Activated effector memory CD4-positive, alpha-beta T cell treated with Interleukin-2 at 50 U/mL for 16 hours (primary cell): Measurements from ENCODE around the gene BANF2.

Source experiments
- DNase-seq: peaks from one replicate; pipeline ENCODE4 v3.0.0-alpha.2; 2020

Gene BANF2

GRCh38 chr20:17710379-17711266, 10.9 kb downstream of the BANF2 start:
- DNase-seq = no peak

GRCh38 chr20:17711267-17711627, 11.5 kb downstream of the BANF2 start:
- DNase-seq = no peak

GRCh38 chr20:17712201-17712600, 12.4 kb downstream of the BANF2 start:
- DNase-seq = no peak

- no peak for DNase-seq
Measured at GRCh38 chr20:17712708-17713107, 12.9 kb downstream of the BANF2 start.

- DNase-seq = no peak
Measured at GRCh38 chr20:17714597-17714996, 14.8 kb downstream of the BANF2 start.

- no peak for DNase-seq
Measured at GRCh38 chr20:17715075-17715474, 15.3 kb downstream of the BANF2 start.

- DNase-seq = no peak
Measured at GRCh38 chr20:17716331-17716730, 16.6 kb downstream of the BANF2 start.

- DNase-seq = no peak
Measured at GRCh38 chr20:17720755-17721154, 21.0 kb downstream of the BANF2 start.

GRCh38 chr20:17721802-17722486, 22.2 kb downstream of the BANF2 start:
- no peak for DNase-seq

- no peak for DNase-seq
Measured at GRCh38 chr20:17722493-17723300, 22.9 kb downstream of the BANF2 start.

- no peak for DNase-seq
Measured at GRCh38 chr20:17723301-17723691, 23.5 kb downstream of the BANF2 start.

GRCh38 chr20:17725094-17725835, 25.5 kb downstream of the BANF2 start:
- no peak for DNase-seq

GRCh38 chr20:17726902-17727301, 27.1 kb downstream of the BANF2 start:
- no peak for DNase-seq

- DNase-seq = no peak
Measured at GRCh38 chr20:17727351-17727750, 27.6 kb downstream of the BANF2 start.

GRCh38 chr20:17728074-17728473, 28.3 kb downstream of the BANF2 start:
- no peak for DNase-seq

- no peak for DNase-seq
Measured at GRCh38 chr20:17730071-17730470, 30.3 kb downstream of the BANF2 start.

- DNase-seq = no peak
Measured at GRCh38 chr20:17731233-17731632, 31.5 kb downstream of the BANF2 start.

- no peak for DNase-seq
Measured at GRCh38 chr20:17732907-17733521, 33.2 kb downstream of the BANF2 start.

GRCh38 chr20:17733767-17734304, 34.1 kb downstream of the BANF2 start:
- no peak for DNase-seq

GRCh38 chr20:17734374-17734773, 34.6 kb downstream of the BANF2 start:
- no peak for DNase-seq

- no peak for DNase-seq
Measured at GRCh38 chr20:17735206-17735804, 35.5 kb downstream of the BANF2 start.
